Measurements from ENCODE around the gene FCRL5.

The FCRL5 gene

GRCh38 chr1:157499521-157499920 lies 52.8 kb downstream of the FCRL5 start:
- Histone ChIP-seq H3K36me3 (ENCODE audit: control insufficient read depth, insufficient read depth, low read length) (no peaks in the 10 kb centered on the region), H3K27ac (ENCODE audit: low read depth, low read length) (no peak overlapping the region), H3K9ac (ENCODE audit: low read length) (no peak overlapping the region), H3K9me3 (ENCODE audit: control insufficient read depth, insufficient read depth, low read depth, low read length) (no peaks in the 10 kb centered on the region), H3K4me3 (ENCODE audit: low read depth, low read length) (no peak overlapping the region), H3K4me1 (ENCODE audit: control insufficient read depth, insufficient read depth, low read length) (no peaks in the 10 kb centered on the region), H3K27me3 (ENCODE audit: control insufficient read depth, insufficient read depth, low read length) (no peaks in the 10 kb centered on the region)

DNA sequence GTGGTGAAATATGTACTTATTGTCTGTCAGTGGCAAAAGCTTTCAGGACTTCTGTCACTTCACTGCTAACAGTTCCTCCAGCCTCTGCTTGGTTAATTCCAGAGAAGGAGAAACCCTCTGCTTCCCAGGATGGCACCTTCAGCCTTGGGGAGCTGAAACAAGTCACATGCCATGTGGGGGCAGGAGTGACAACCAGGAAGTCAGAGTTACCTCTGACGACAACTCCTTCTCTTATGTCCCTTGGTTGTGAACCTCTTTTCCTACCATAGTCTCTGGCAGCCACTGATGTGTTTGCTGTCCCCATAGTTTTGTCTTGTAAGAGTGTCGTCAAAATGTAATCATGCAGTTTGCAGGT lies 53.6 kb downstream of the FCRL5 start:
- H3K4me1 ChIP-seq (ENCODE audit: control insufficient read depth, insufficient read depth, low read length), result no peaks in the 10 kb centered on the region
- no peak overlapping the region for H3K4me3 ChIP-seq (ENCODE audit: low read depth, low read length)
- H3K9me3 ChIP-seq (ENCODE audit: control insufficient read depth, insufficient read depth, low read depth, low read length), result no peaks in the 10 kb centered on the region
- H3K36me3 ChIP-seq (ENCODE audit: control insufficient read depth, insufficient read depth, low read length), result no peaks in the 10 kb centered on the region
- H3K27ac ChIP-seq (ENCODE audit: low read depth, low read length), result no peak overlapping the region
- H3K27me3 ChIP-seq (ENCODE audit: control insufficient read depth, insufficient read depth, low read length), result no peaks in the 10 kb centered on the region
- no peak overlapping the region for H3K9ac ChIP-seq (ENCODE audit: low read length)

GRCh38 chr1:157497987-157498735 lies 54.2 kb downstream of the FCRL5 start:
- H3K27ac ChIP-seq (ENCODE audit: low read depth, low read length), result no peak overlapping the region
- no peak overlapping the region for H3K9ac ChIP-seq (ENCODE audit: low read length)
- no peaks in the 10 kb centered on the region for H3K4me1 ChIP-seq (ENCODE audit: control insufficient read depth, insufficient read depth, low read length)
- no peaks in the 10 kb centered on the region for H3K36me3 ChIP-seq (ENCODE audit: control insufficient read depth, insufficient read depth, low read length)
- no peak overlapping the region for H3K4me3 ChIP-seq (ENCODE audit: low read depth, low read length)
- no peaks in the 10 kb centered on the region for H3K9me3 ChIP-seq (ENCODE audit: control insufficient read depth, insufficient read depth, low read depth, low read length)
- H3K27me3 ChIP-seq (ENCODE audit: control insufficient read depth, insufficient read depth, low read length), result no peaks in the 10 kb centered on the region

DNA sequence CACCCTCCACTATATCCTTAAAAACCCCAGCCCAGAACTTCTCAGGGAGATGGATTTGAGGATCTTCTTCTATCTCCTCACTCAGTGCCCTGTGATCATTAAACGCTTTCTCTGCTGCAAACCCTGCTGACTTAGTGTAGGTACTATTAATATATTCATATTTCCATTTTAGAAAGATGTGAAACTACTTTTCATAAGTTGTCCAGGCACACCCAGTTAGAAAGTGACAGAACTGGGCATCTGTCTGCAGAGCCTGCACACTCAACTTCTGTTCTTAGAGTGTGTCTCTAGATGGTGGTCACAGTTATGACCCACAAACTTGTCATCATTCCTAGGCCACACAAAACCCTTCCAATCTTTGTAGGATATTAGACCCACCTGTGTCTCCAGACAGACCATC lies 55.0 kb downstream of the FCRL5 start:
- Histone ChIP-seq H3K4me3 (ENCODE audit: low read depth, low read length) (no peak overlapping the region), H3K9me3 (ENCODE audit: control insufficient read depth, insufficient read depth, low read depth, low read length) (no peaks in the 10 kb centered on the region), H3K4me1 (ENCODE audit: control insufficient read depth, insufficient read depth, low read length) (no peaks in the 10 kb centered on the region), H3K27me3 (ENCODE audit: control insufficient read depth, insufficient read depth, low read length) (no peaks in the 10 kb centered on the region), H3K9ac (ENCODE audit: low read length) (no peak overlapping the region), H3K36me3 (ENCODE audit: control insufficient read depth, insufficient read depth, low read length) (no peaks in the 10 kb centered on the region), H3K27ac (ENCODE audit: low read depth, low read length) (no peak overlapping the region)

DNA sequence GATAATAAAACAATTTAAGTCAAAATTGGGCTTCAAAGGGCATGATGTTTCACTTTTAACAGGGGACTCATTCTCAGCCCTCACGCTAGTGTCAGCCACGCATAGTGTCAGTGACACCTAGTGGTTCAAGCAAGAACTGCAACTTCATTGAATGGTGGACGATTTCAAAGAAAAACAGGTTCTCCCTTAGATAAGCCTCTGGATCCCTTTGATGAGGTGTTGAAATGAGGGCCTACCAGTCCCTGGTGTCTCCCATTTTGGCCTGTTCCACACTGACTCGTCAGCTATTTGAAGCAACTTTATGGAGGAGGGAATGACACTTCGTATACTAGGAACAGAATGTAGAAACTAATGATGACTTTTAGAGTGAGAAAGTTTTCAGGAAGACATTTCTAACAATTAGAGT lies 56.2 kb downstream of the FCRL5 start:
- Histone ChIP-seq H3K9ac (ENCODE audit: low read length) (no peak overlapping the region), H3K27me3 (ENCODE audit: control insufficient read depth, insufficient read depth, low read length) (no peaks in the 10 kb centered on the region), H3K4me3 (ENCODE audit: low read depth, low read length) (no peak overlapping the region), H3K9me3 (ENCODE audit: control insufficient read depth, insufficient read depth, low read depth, low read length) (no peaks in the 10 kb centered on the region), H3K4me1 (ENCODE audit: control insufficient read depth, insufficient read depth, low read length) (no peaks in the 10 kb centered on the region), H3K36me3 (ENCODE audit: control insufficient read depth, insufficient read depth, low read length) (no peaks in the 10 kb centered on the region), H3K27ac (ENCODE audit: low read depth, low read length) (no peak overlapping the region)

DNA sequence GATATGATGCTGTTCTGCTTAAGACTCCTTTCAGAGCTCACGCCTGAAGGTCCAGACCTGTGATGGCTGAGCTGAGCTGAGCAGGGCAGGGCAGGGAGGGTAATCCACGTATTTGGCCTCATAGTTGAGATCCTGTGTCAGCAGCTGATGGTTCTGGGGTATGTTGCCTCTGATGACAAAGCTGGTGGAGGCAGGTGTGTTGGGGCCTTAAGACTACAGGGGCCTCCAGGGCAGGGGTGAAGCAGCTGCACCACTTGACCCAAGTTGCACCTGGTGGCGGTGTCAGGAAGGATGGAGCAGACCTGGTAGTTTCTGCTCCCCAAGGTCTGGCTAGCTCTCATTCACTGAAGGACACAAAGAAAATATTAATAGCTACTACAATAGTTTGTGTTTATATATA lies 57.0 kb downstream of the FCRL5 start:
- H3K36me3 ChIP-seq (ENCODE audit: control insufficient read depth, insufficient read depth, low read length), result no peaks in the 10 kb centered on the region
- H3K27me3 ChIP-seq (ENCODE audit: control insufficient read depth, insufficient read depth, low read length), result no peaks in the 10 kb centered on the region
- H3K4me3 ChIP-seq (ENCODE audit: low read depth, low read length), result no peak overlapping the region
- no peaks in the 10 kb centered on the region for H3K4me1 ChIP-seq (ENCODE audit: control insufficient read depth, insufficient read depth, low read length)
- H3K9me3 ChIP-seq (ENCODE audit: control insufficient read depth, insufficient read depth, low read depth, low read length), result no peaks in the 10 kb centered on the region
- H3K9ac ChIP-seq (ENCODE audit: low read length), result no peak overlapping the region
- H3K27ac ChIP-seq (ENCODE audit: low read depth, low read length), result no peak overlapping the region

- H3K9ac ChIP-seq (ENCODE audit: low read length), result no peak overlapping the region
- no peaks in the 10 kb centered on the region for H3K27me3 ChIP-seq (ENCODE audit: control insufficient read depth, insufficient read depth, low read length)
- H3K9me3 ChIP-seq (ENCODE audit: control insufficient read depth, insufficient read depth, low read depth, low read length), result no peaks in the 10 kb centered on the region
- no peak overlapping the region for H3K27ac ChIP-seq (ENCODE audit: low read depth, low read length)
- no peak overlapping the region for H3K4me3 ChIP-seq (ENCODE audit: low read depth, low read length)
- no peaks in the 10 kb centered on the region for H3K4me1 ChIP-seq (ENCODE audit: control insufficient read depth, insufficient read depth, low read length)
- no peaks in the 10 kb centered on the region for H3K36me3 ChIP-seq (ENCODE audit: control insufficient read depth, insufficient read depth, low read length)
Measured at GRCh38 chr1:157494093-157494492, 58.2 kb downstream of the FCRL5 start.

DNA sequence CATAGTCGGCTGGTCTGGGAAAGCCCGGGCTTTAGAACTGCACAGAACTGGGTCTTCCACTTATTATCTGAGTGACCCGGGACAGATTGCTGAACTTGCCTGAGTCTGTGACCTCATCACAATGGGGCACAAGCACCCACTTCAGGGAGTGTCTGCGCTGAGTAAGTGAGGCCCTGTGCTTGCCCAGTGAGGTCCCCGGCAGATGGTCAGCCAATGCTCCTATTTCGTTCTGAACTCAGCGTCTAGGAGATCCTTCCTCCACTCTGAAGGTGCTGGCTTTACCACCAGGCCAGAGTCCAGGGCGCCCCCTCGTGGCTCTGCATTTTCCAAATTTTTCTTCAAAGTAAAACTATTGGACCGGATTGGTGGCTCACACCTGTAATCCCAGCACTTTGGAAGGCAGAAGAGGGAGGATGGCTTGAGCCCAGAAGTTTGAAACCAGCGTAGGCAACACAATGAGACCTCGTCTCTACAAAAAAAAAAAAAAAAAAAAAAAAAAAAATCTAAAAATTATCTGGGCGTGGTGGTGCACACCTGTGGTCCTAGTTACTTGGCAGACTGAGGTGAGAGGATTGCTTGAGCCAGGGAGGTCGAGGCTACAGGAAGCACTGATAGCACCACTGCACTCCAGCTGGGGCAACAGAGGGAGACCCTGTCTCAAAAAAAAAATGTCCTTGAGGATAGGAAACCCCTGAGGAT lies 61.7 kb downstream of the FCRL5 start:
- Histone ChIP-seq H3K9ac (ENCODE audit: low read length) (no peak overlapping the region), H3K4me1 (ENCODE audit: control insufficient read depth, insufficient read depth, low read length) (no peaks in the 10 kb centered on the region), H3K4me3 (ENCODE audit: low read depth, low read length) (no peak overlapping the region), H3K27ac (ENCODE audit: low read depth, low read length) (no peak overlapping the region), H3K9me3 (ENCODE audit: control insufficient read depth, insufficient read depth, low read depth, low read length) (no peaks in the 10 kb centered on the region), H3K27me3 (ENCODE audit: control insufficient read depth, insufficient read depth, low read length) (no peaks in the 10 kb centered on the region), H3K36me3 (ENCODE audit: control insufficient read depth, insufficient read depth, low read length) (no peaks in the 10 kb centered on the region)

DNA sequence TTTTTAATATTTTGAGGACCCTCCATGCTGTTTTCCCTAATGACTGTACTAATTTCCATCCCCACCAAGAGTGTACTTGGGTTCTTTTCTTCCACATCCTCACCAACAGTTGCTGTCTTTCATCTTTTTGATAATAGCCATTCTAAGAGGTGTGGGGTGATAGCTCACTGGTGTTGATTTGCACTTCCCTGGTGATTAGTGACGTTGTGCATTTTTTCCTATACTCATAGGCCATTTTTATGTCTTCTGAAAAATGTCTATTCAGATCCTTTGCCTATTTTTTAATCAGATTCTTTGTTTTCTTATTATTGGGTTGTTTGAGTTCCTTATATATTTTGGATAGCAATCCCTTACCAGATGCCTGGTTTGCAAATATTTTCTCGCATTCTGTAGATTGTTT lies 64.2 kb downstream of the FCRL5 start:
- no peak overlapping the region for H3K9ac ChIP-seq (ENCODE audit: low read length)
- no peaks in the 10 kb centered on the region for H3K27me3 ChIP-seq (ENCODE audit: control insufficient read depth, insufficient read depth, low read length)
- no peak overlapping the region for H3K27ac ChIP-seq (ENCODE audit: low read depth, low read length)
- H3K36me3 ChIP-seq (ENCODE audit: control insufficient read depth, insufficient read depth, low read length), result no peaks in the 10 kb centered on the region
- no peak overlapping the region for H3K4me3 ChIP-seq (ENCODE audit: low read depth, low read length)
- H3K4me1 ChIP-seq (ENCODE audit: control insufficient read depth, insufficient read depth, low read length), result no peaks in the 10 kb centered on the region
- no peaks in the 10 kb centered on the region for H3K9me3 ChIP-seq (ENCODE audit: control insufficient read depth, insufficient read depth, low read depth, low read length)

GRCh38 chr1:157487504-157487903 lies 64.8 kb downstream of the FCRL5 start:
- H3K27ac ChIP-seq (ENCODE audit: low read depth, low read length), result no peak overlapping the region
- no peak overlapping the region for H3K4me3 ChIP-seq (ENCODE audit: low read depth, low read length)
- no peaks in the 10 kb centered on the region for H3K4me1 ChIP-seq (ENCODE audit: control insufficient read depth, insufficient read depth, low read length)
- no peaks in the 10 kb centered on the region for H3K9me3 ChIP-seq (ENCODE audit: control insufficient read depth, insufficient read depth, low read depth, low read length)
- no peaks in the 10 kb centered on the region for H3K36me3 ChIP-seq (ENCODE audit: control insufficient read depth, insufficient read depth, low read length)
- no peak overlapping the region for H3K9ac ChIP-seq (ENCODE audit: low read length)
- H3K27me3 ChIP-seq (ENCODE audit: control insufficient read depth, insufficient read depth, low read length), result no peaks in the 10 kb centered on the region

DNA sequence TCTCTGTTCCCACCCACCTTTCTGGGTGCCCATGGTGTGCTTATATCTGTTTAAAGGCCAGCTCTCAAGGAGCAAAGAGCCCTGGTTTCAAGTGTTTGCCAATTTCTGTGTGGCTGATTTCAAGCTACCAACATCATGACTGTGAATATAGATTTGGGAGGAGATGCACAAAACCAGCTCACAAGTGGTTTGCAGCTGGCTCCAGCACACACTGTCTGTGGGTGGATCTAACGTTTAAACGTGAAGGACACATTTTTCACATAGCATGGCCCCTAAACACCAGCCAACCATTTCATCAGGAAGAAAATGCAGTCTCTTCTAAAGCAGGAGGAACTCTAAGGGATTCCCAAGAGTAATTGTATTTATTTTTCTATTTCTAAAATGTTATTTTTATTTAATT lies 65.2 kb downstream of the FCRL5 start:
- H3K36me3 ChIP-seq (ENCODE audit: control insufficient read depth, insufficient read depth, low read length), result no peaks in the 10 kb centered on the region
- no peaks in the 10 kb centered on the region for H3K4me1 ChIP-seq (ENCODE audit: control insufficient read depth, insufficient read depth, low read length)

More for the DNA sequence above, 65.2 kb downstream of the FCRL5 start:
- no peak overlapping the region for H3K9ac ChIP-seq (ENCODE audit: low read length)
- H3K4me3 ChIP-seq (ENCODE audit: low read depth, low read length), result no peak overlapping the region
- H3K27me3 ChIP-seq (ENCODE audit: control insufficient read depth, insufficient read depth, low read length), result no peaks in the 10 kb centered on the region
- no peak overlapping the region for H3K27ac ChIP-seq (ENCODE audit: low read depth, low read length)
- H3K9me3 ChIP-seq (ENCODE audit: control insufficient read depth, insufficient read depth, low read depth, low read length), result no peaks in the 10 kb centered on the region
